ENCODE data around the gene CPHXL. TPM values are rescaled to one million over a fixed set of nuclear protein-coding genes. Genes with fewer than 3 reads are reported as not detected.

CPHXL gene
- total RNA-seq, 1 experiment from 2014 or later: not detected

DNA sequence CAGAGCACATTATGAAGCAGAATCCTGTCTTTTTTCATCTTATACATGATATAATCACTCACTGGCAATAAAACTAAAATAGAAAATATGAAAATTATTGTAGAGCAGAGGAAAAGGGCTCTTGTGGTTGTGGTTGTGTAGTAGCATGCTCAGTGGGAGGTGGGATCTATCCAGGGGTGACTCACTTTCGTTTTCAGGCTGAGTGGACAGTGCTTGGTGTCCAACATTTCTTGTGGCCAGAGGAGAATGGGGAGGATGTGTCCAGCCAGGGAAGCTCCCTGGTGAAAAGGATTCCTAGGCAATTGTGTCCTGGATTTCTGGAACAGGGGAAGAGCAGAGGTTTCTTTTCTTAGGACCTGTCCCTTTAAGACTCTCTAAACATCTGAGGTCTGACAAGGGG is 31.9 kb upstream of the CPHXL start:
- H3K27me3 Mint-ChIP-seq (ENCODE audit: unreplicated experiment): peaks cover 62% of the 10 kb centered on the region
- no peak overlapping the region for H3K27ac Mint-ChIP-seq (ENCODE audit: unreplicated experiment)
- BruUV-seq (replicated peaks): no TSS peak
- TF ChIP-seq, protein P1, sequence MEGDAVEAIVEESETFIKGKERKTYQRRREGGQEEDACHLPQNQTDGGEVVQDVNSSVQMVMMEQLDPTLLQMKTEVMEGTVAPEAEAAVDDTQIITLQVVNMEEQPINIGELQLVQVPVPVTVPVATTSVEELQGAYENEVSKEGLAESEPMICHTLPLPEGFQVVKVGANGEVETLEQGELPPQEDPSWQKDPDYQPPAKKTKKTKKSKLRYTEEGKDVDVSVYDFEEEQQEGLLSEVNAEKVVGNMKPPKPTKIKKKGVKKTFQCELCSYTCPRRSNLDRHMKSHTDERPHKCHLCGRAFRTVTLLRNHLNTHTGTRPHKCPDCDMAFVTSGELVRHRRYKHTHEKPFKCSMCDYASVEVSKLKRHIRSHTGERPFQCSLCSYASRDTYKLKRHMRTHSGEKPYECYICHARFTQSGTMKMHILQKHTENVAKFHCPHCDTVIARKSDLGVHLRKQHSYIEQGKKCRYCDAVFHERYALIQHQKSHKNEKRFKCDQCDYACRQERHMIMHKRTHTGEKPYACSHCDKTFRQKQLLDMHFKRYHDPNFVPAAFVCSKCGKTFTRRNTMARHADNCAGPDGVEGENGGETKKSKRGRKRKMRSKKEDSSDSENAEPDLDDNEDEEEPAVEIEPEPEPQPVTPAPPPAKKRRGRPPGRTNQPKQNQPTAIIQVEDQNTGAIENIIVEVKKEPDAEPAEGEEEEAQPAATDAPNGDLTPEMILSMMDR (IDR thresholded peaks at IDR 0.05; ENCODE audit: unreplicated experiment): no peak
- no peaks in the 10 kb centered on the region for H3K9me3 Mint-ChIP-seq (ENCODE audit: low read depth, unreplicated experiment)
- no peaks in the 10 kb centered on the region for H3K36me3 Mint-ChIP-seq (ENCODE audit: insufficient read depth, unreplicated experiment)
- intact Hi-C loops (cut with micrococcal nuclease; ENCODE audit: unreplicated experiment): no loop called here
- CTCF ChIA-PET: no interaction called here
- no peaks in the 10 kb centered on the region for H3K4me1 Mint-ChIP-seq (ENCODE audit: low read depth, unreplicated experiment)
- DNase-seq: no peak
- H3K4me3 Mint-ChIP-seq (ENCODE audit: low read depth, unreplicated experiment): no peak overlapping the region

GRCh38 chr16:75754141-75754540 is 27.9 kb upstream of the CPHXL start:
- no peaks in the 10 kb centered on the region for H3K4me1 Mint-ChIP-seq (ENCODE audit: low read depth, unreplicated experiment)
- no TSS peak for BruUV-seq (replicated peaks)
- peak; percentile 20 for DNase-seq
- intact Hi-C loops (cut with micrococcal nuclease; ENCODE audit: unreplicated experiment): no loop called here
- H3K36me3 Mint-ChIP-seq (ENCODE audit: insufficient read depth, unreplicated experiment): no peaks in the 10 kb centered on the region
- peaks cover 62% of the 10 kb centered on the region for H3K27me3 Mint-ChIP-seq (ENCODE audit: unreplicated experiment)
- CTCF ChIA-PET: interaction anchor here (0.9 kb wide), 1 partner anchor 10 kb away, joined by 3 read pairs; no protein-coding TSS in a partner anchor
- no peak overlapping the region for H3K27ac Mint-ChIP-seq (ENCODE audit: unreplicated experiment)
- H3K9me3 Mint-ChIP-seq (ENCODE audit: low read depth, unreplicated experiment): peaks cover 3% of the 10 kb centered on the region
- TF ChIP-seq, protein P1 (IDR thresholded peaks at IDR 0.05; ENCODE audit: unreplicated experiment): no peak
- H3K4me3 Mint-ChIP-seq (ENCODE audit: low read depth, unreplicated experiment): no peak overlapping the region

DNA sequence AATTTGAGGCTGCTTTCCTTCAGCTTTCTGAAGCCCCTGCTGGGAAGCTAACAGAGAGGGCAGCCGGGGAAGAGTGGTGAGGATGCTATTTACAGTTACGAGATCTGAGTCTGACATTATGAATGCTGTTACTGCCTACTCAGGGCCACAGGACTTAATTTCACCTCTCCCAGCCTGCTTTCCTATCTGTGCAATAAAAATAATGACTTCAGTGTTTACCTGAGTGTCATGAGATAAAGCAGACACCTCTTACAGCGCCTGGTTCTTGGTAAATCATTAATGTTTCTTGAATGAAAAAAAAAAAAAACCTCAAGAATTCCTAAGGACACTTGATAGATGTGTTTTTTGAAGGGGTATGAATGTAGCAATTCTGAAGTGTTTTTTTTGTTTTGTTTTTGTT is 24.2 kb upstream of the CPHXL start:
- CTCF ChIA-PET: no interaction called here
- BruUV-seq (replicated peaks): no TSS peak
- no peaks in the 10 kb centered on the region for H3K4me1 Mint-ChIP-seq (ENCODE audit: low read depth, unreplicated experiment)
- H3K9me3 Mint-ChIP-seq (ENCODE audit: low read depth, unreplicated experiment): peaks cover 9% of the 10 kb centered on the region
- TF ChIP-seq, protein P1 (IDR thresholded peaks at IDR 0.05; ENCODE audit: unreplicated experiment): no peak
- no peaks in the 10 kb centered on the region for H3K36me3 Mint-ChIP-seq (ENCODE audit: insufficient read depth, unreplicated experiment)
- H3K27ac Mint-ChIP-seq (ENCODE audit: unreplicated experiment): no peak overlapping the region
- H3K27me3 Mint-ChIP-seq (ENCODE audit: unreplicated experiment): peaks cover 56% of the 10 kb centered on the region
- no peak overlapping the region for H3K4me3 Mint-ChIP-seq (ENCODE audit: low read depth, unreplicated experiment)
- DNase-seq: no peak
- intact Hi-C loops (cut with micrococcal nuclease; ENCODE audit: unreplicated experiment): no loop called here

- CTCF ChIA-PET: interaction anchor here (0.7 kb wide), 1 partner anchor 314 kb away, joined by 3 read pairs; no protein-coding TSS in a partner anchor
- BruUV-seq (replicated peaks): no TSS peak
- Mint-ChIP-seq H3K4me3 (ENCODE audit: low read depth, unreplicated experiment) (no peak overlapping the region), H3K4me1 (ENCODE audit: low read depth, unreplicated experiment) (no peaks in the 10 kb centered on the region), H3K27me3 (ENCODE audit: unreplicated experiment) (peaks cover 15% of the 10 kb centered on the region), H3K36me3 (ENCODE audit: insufficient read depth, unreplicated experiment) (no peaks in the 10 kb centered on the region), H3K9me3 (ENCODE audit: low read depth, unreplicated experiment) (peaks cover 14% of the 10 kb centered on the region), H3K27ac (ENCODE audit: unreplicated experiment) (no peak overlapping the region)
- TF ChIP-seq, protein P1 (IDR thresholded peaks at IDR 0.05; ENCODE audit: unreplicated experiment): no peak
- intact Hi-C loops (cut with micrococcal nuclease; ENCODE audit: unreplicated experiment): no loop called here
- DNase-seq: no peak
Measured at GRCh38 chr16:75746359-75746758, 20.1 kb upstream of the CPHXL start.

Measured in Calu3 (cell line).